ENCODE results near the gene SPON1. TPM values are rescaled to one million over a fixed set of nuclear protein-coding genes. Genes with fewer than 3 reads are reported as not detected.

Gene SPON1
- total and polyA plus RNA-seq, 2 experiments from 2014 or later, result 2.9 to 6.4 TPM

DNA sequence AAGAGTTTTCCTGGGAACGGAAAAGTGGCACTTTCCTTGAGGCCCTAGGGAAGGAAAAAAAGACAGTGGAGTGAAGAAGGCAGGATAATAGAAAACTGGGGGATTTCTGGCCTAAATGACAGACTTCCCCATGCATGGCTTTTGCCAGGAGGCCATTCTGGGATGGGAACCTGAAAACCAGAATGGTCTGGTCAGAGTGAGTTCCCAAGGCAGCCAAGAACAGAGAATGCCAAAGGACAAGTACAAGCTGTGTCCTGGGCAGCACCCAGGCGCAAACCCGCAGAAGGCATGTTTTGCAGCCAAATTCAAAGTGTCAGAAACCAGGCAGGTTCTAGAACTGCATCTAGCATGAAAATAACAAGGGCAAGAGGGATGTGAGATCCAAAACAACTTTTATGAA is 162.4 kb downstream of the SPON1 start:
- Mint-ChIP-seq H3K36me3 (ENCODE audit: low read depth) (peaks cover 5% of the 10 kb centered on the region; the same call in 2 of the 3 replicates), H3K4me1 (no peaks in the 10 kb centered on the region), H3K4me3 (no peak overlapping the region), H3K9me3 (peaks cover 10% of the 10 kb centered on the region; the same call in 2 of the 3 replicates), H3K27ac (no peak overlapping the region), H3K27me3 (ENCODE audit: insufficient read depth, low read depth, poor library complexity) (peaks cover 2% of the 10 kb centered on the region)
- Histone ChIP-seq H3K27ac (ENCODE audit: low read depth) (no peak overlapping the region), H3K79me2 (replicated peaks; ENCODE audit: insufficient read depth) (no peaks in the 10 kb centered on the region), H3K4me3 (no peak overlapping the region), H4K20me1 (replicated peaks; ENCODE audit: insufficient read depth) (no peaks in the 10 kb centered on the region), H2AFZ (no peak overlapping the region), H3K36me3 (ENCODE audit: insufficient read depth) (no peaks in the 10 kb centered on the region), H3K27me3 (ENCODE audit: insufficient read depth) (no peaks in the 10 kb centered on the region), H3K4me2 (no peak overlapping the region), H3K9me2 (ENCODE audit: insufficient read depth) (no peaks in the 10 kb centered on the region), H3F3A (replicated peaks; ENCODE audit: low read depth) (no peaks in the 10 kb centered on the region), H3K4me1 (ENCODE audit: insufficient read depth) (no peaks in the 10 kb centered on the region)
- ATAC-seq, result no peak
- TF ChIP-seq ZNF331 (CRISPR knock-in tag; IDR thresholded peaks at IDR 0.05; ENCODE audit: low read depth) (no peak), POLR2AphosphoS5 (IDR thresholded peaks at IDR 0.05; ENCODE audit: low read depth) (no peak), ZNF114 (CRISPR knock-in tag; IDR thresholded peaks at IDR 0.05) (no peak), JUNB (IDR thresholded peaks at IDR 0.05; ENCODE audit: unreplicated experiment) (no peak), CREB1 (CRISPR knock-in tag; IDR thresholded peaks at IDR 0.05; ENCODE audit: low read depth) (no peak), EZH2phosphoT487 (IDR thresholded peaks at IDR 0.05; ENCODE audit: unreplicated experiment) (no peak), EZH2 (IDR thresholded peaks at IDR 0.05; ENCODE audit: low read depth, unreplicated experiment) (no peak), STAT1 (IDR thresholded peaks at IDR 0.05; ENCODE audit: unreplicated experiment) (no peak), NANOG (IDR thresholded peaks at IDR 0.05; ENCODE audit: borderline replicate concordance) (no peak)
- TF ChIP-seq, protein P1, sequence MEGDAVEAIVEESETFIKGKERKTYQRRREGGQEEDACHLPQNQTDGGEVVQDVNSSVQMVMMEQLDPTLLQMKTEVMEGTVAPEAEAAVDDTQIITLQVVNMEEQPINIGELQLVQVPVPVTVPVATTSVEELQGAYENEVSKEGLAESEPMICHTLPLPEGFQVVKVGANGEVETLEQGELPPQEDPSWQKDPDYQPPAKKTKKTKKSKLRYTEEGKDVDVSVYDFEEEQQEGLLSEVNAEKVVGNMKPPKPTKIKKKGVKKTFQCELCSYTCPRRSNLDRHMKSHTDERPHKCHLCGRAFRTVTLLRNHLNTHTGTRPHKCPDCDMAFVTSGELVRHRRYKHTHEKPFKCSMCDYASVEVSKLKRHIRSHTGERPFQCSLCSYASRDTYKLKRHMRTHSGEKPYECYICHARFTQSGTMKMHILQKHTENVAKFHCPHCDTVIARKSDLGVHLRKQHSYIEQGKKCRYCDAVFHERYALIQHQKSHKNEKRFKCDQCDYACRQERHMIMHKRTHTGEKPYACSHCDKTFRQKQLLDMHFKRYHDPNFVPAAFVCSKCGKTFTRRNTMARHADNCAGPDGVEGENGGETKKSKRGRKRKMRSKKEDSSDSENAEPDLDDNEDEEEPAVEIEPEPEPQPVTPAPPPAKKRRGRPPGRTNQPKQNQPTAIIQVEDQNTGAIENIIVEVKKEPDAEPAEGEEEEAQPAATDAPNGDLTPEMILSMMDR (conservative IDR thresholded peaks at IDR 0.05; ENCODE audit: low read depth in 2 of 2), result no peak
- TF ChIP-seq, protein P2, sequence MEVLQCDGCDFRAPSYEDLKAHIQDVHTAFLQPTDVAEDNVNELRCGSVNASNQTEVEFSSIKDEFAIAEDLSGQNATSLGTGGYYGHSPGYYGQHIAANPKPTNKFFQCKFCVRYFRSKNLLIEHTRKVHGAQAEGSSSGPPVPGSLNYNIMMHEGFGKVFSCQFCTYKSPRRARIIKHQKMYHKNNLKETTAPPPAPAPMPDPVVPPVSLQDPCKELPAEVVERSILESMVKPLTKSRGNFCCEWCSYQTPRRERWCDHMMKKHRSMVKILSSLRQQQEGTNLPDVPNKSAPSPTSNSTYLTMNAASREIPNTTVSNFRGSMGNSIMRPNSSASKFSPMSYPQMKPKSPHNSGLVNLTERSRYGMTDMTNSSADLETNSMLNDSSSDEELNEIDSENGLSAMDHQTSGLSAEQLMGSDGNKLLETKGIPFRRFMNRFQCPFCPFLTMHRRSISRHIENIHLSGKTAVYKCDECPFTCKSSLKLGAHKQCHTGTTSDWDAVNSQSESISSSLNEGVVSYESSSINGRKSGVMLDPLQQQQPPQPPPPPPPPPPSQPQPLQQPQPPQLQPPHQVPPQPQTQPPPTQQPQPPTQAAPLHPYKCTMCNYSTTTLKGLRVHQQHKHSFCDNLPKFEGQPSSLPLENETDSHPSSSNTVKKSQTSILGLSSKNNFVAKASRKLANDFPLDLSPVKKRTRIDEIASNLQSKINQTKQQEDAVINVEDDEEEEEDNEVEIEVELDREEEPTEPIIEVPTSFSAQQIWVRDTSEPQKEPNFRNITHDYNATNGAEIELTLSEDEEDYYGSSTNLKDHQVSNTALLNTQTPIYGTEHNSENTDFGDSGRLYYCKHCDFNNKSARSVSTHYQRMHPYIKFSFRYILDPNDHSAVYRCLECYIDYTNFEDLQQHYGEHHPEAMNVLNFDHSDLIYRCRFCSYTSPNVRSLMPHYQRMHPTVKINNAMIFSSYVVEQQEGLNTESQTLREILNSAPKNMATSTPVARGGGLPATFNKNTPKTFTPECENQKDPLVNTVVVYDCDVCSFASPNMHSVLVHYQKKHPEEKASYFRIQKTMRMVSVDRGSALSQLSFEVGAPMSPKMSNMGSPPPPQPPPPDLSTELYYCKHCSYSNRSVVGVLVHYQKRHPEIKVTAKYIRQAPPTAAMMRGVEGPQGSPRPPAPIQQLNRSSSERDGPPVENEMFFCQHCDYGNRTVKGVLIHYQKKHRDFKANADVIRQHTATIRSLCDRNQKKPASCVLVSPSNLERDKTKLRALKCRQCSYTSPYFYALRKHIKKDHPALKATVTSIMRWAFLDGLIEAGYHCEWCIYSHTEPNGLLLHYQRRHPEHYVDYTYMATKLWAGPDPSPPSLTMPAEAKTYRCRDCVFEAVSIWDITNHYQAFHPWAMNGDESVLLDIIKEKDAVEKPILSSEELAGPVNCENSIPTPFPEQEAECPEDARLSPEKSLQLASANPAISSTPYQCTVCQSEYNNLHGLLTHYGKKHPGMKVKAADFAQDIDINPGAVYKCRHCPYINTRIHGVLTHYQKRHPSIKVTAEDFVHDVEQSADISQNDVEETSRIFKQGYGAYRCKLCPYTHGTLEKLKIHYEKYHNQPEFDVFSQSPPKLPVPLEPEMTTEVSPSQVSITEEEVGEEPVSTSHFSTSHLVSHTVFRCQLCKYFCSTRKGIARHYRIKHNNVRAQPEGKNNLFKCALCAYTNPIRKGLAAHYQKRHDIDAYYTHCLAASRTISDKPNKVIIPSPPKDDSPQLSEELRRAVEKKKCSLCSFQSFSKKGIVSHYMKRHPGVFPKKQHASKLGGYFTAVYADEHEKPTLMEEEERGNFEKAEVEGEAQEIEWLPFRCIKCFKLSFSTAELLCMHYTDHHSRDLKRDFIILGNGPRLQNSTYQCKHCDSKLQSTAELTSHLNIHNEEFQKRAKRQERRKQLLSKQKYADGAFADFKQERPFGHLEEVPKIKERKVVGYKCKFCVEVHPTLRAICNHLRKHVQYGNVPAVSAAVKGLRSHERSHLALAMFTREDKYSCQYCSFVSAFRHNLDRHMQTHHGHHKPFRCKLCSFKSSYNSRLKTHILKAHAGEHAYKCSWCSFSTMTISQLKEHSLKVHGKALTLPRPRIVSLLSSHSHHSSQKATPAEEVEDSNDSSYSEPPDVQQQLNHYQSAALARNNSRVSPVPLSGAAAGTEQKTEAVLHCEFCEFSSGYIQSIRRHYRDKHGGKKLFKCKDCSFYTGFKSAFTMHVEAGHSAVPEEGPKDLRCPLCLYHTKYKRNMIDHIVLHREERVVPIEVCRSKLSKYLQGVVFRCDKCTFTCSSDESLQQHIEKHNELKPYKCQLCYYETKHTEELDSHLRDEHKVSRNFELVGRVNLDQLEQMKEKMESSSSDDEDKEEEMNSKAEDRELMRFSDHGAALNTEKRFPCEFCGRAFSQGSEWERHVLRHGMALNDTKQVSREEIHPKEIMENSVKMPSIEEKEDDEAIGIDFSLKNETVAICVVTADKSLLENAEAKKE (CRISPR knock-in tag; IDR thresholded peaks at IDR 0.05), result no peak
- TF ChIP-seq, protein P3, sequence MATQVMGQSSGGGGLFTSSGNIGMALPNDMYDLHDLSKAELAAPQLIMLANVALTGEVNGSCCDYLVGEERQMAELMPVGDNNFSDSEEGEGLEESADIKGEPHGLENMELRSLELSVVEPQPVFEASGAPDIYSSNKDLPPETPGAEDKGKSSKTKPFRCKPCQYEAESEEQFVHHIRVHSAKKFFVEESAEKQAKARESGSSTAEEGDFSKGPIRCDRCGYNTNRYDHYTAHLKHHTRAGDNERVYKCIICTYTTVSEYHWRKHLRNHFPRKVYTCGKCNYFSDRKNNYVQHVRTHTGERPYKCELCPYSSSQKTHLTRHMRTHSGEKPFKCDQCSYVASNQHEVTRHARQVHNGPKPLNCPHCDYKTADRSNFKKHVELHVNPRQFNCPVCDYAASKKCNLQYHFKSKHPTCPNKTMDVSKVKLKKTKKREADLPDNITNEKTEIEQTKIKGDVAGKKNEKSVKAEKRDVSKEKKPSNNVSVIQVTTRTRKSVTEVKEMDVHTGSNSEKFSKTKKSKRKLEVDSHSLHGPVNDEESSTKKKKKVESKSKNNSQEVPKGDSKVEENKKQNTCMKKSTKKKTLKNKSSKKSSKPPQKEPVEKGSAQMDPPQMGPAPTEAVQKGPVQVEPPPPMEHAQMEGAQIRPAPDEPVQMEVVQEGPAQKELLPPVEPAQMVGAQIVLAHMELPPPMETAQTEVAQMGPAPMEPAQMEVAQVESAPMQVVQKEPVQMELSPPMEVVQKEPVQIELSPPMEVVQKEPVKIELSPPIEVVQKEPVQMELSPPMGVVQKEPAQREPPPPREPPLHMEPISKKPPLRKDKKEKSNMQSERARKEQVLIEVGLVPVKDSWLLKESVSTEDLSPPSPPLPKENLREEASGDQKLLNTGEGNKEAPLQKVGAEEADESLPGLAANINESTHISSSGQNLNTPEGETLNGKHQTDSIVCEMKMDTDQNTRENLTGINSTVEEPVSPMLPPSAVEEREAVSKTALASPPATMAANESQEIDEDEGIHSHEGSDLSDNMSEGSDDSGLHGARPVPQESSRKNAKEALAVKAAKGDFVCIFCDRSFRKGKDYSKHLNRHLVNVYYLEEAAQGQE (IDR thresholded peaks at IDR 0.05; ENCODE audit: unreplicated experiment), result no peak
- TF ChIP-seq, protein P4, sequence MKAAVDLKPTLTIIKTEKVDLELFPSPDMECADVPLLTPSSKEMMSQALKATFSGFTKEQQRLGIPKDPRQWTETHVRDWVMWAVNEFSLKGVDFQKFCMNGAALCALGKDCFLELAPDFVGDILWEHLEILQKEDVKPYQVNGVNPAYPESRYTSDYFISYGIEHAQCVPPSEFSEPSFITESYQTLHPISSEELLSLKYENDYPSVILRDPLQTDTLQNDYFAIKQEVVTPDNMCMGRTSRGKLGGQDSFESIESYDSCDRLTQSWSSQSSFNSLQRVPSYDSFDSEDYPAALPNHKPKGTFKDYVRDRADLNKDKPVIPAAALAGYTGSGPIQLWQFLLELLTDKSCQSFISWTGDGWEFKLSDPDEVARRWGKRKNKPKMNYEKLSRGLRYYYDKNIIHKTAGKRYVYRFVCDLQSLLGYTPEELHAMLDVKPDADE (IDR thresholded peaks at IDR 0.05), result no peak
- no peak for DNase-seq (ENCODE audit: low spot score)
